Hematopoietic multipotent progenitor cell treated with erythropoietin and hydrocortisone succinate and interleukin-3 and kit ligand, for 6 days (in vitro differentiated cells): ENCODE results near the gene AP1G2.
"Not testable (repeated sequence)": the region's sequence is repeated elsewhere in the genome, so short reads cannot be mapped to it uniquely, and the experiment has no call there.

ENCODE experiments used
- DNase-seq: peaks from one replicate; pipeline ENCODE4 v3.0.0-alpha.2; 2015

The AP1G2 gene

GRCh38 chr14:23567186-23568020, at the start of gene AP1G2:
Gene AP1G2 (minus strand): TSS chr14:23567791. CDS start chr14:23567314, 477 bp downstream.
- DNase-seq: peak; percentile 95

- DNase-seq: no peak
Observed at GRCh38 chr14:23615856-23616255, 48.3 kb upstream of the AP1G2 start.

- no peak for DNase-seq
Observed at GRCh38 chr14:23614395-23614828, 46.8 kb upstream of the AP1G2 start.

GRCh38 chr14:23613242-23614070, 45.9 kb upstream of the AP1G2 start:
- no peak for DNase-seq

- DNase-seq: no peak
Observed at GRCh38 chr14:23612802-23613201, 45.2 kb upstream of the AP1G2 start.

- no peak for DNase-seq
Observed at GRCh38 chr14:23612354-23612732, 44.8 kb upstream of the AP1G2 start.

- DNase-seq: peak; percentile 5
Observed at GRCh38 chr14:23610815-23611289, 43.3 kb upstream of the AP1G2 start.

- DNase-seq: peak; percentile 5
Observed at GRCh38 chr14:23610090-23610814, 42.7 kb upstream of the AP1G2 start.

GRCh38 chr14:23609411-23610089, 42.0 kb upstream of the AP1G2 start:
- DNase-seq: not testable (repeated sequence)

- no peak for DNase-seq
Observed at GRCh38 chr14:23609001-23609400, 41.4 kb upstream of the AP1G2 start.

GRCh38 chr14:23608454-23608853, 40.9 kb upstream of the AP1G2 start:
- no peak for DNase-seq

GRCh38 chr14:23605931-23606585, 38.5 kb upstream of the AP1G2 start:
- no peak for DNase-seq

- no peak for DNase-seq
Observed at GRCh38 chr14:23604675-23605170, 37.1 kb upstream of the AP1G2 start.

GRCh38 chr14:23604148-23604547, 36.6 kb upstream of the AP1G2 start:
- no peak for DNase-seq

- DNase-seq: no peak
Observed at GRCh38 chr14:23603103-23603502, 35.5 kb upstream of the AP1G2 start.

GRCh38 chr14:23602181-23603095, 34.8 kb upstream of the AP1G2 start:
- DNase-seq: no peak

GRCh38 chr14:23601845-23602180, 34.2 kb upstream of the AP1G2 start:
- DNase-seq: no peak

- no peak for DNase-seq
Observed at GRCh38 chr14:23601424-23601823, 33.8 kb upstream of the AP1G2 start.

- DNase-seq: no peak
Observed at GRCh38 chr14:23600806-23601205, 33.2 kb upstream of the AP1G2 start.

GRCh38 chr14:23600322-23600707, 32.7 kb upstream of the AP1G2 start:
- no peak for DNase-seq

- DNase-seq: not testable (repeated sequence)
Observed at GRCh38 chr14:23594191-23594590, 26.6 kb upstream of the AP1G2 start.
